Spleen (tissue), 11 donors: Measurements from ENCODE around the gene DOCK9. TPM values are rescaled to one million over a fixed set of nuclear protein-coding genes. Genes with fewer than 3 reads are reported as not detected.

Experiments
- DNase-seq: peaks from one replicate; pipeline ENCODE4 v3.0.0-alpha.2; 2020
- H3K27ac ChIP-seq, 8 donors: fragments of 200-600 bp; sonication (generic) in 7 of 8; 1 replicate in 4 of 8; 2 replicates in 4 of 8; pipeline versions ENCODE4 v1.5.0 to v1.8.0; 2016 to 2021; ENCODE audit warnings: inconsistent platforms in 4 of 8, mild to moderate bottlenecking in 4 of 8, moderate library complexity in 1 of 8
- H3K27me3 ChIP-seq, 7 donors: fragments of 200-600 bp; sonication (generic) in 6 of 7; replicated peaks in 1 of 7; 1 replicate in 4 of 7; 2 replicates in 3 of 7; pipeline versions ENCODE4 v1.5.0 to v1.8.0; 2016 to 2021; ENCODE audit warnings: inconsistent platforms in 3 of 7, mild to moderate bottlenecking in 1 of 7
- H3K36me3 ChIP-seq, 6 donors: fragments of 200-600 bp; sonication (generic) in 5 of 6; 1 replicate in 4 of 6; 2 replicates in 2 of 6; pipeline versions ENCODE4 v1.5.0 to v1.8.0; 2016 to 2021; ENCODE audit warnings: inconsistent platforms in 2 of 6
- H3K4me1 ChIP-seq, 6 donors: fragments of 200-600 bp; sonication (generic) in 5 of 6; 1 replicate in 3 of 6; 2 replicates in 3 of 6; pipeline versions ENCODE4 v1.5.0 to v1.8.0; 2016 to 2021; ENCODE audit warnings: inconsistent platforms in 3 of 6
- H3K4me3 ChIP-seq, 8 donors: fragments of 200-600 bp; sonication (generic) in 7 of 8; 1 replicate in 4 of 8; 2 replicates in 4 of 8; pipeline versions ENCODE4 v1.5.0 to v1.8.0; 2016 to 2021; ENCODE audit warnings: inconsistent platforms in 4 of 8, mild to moderate bottlenecking in 4 of 8, moderate library complexity in 2 of 8
- H3K9me3 ChIP-seq, 8 donors: fragments of 200-600 bp; sonication (generic) in 7 of 8; 1 replicate in 4 of 8; 2 replicates in 4 of 8; pipeline versions ENCODE4 v1.5.0 to v1.8.0; 2016 to 2021; ENCODE audit warnings: inconsistent platforms in 4 of 8
- POLR2A ChIP-seq, 3 donors: fragments of 450-650 bp; IDR thresholded peaks; one replicate each; pipeline ENCODE4 v1.5.1; 2017; ENCODE audit warnings: antibody characterized with exemption in 3 of 3, mild to moderate bottlenecking in 1 of 3
- POLR2AphosphoS5 ChIP-seq, 3 donors: sonication (generic); formaldehyde crosslinking; IDR thresholded peaks; one replicate each; pipeline ENCODE4 v1.5.1; 2017; ENCODE audit warnings: antibody characterized with exemption in 3 of 3
- WGBS, 5 donors: extraction: QIAGEN DNeasy Blood & Tissue Kit in 3 of 5; methylation state at CpG; one replicate each; pipeline versions ENCODE4 v1.1.5 to v1.1.7; 2013 to 2018; 5-methylcytosine and 5-hydroxymethylcytosine counted together
- intact Hi-C: fragments of 100-400 bp; cut with DNase I; formaldehyde crosslinking; loops from one replicate; pipeline ENCODE4 v1.15.0; 2023; ENCODE audit warnings: low total_unique reads
- polyA plus RNA-seq, 3 donors: library from polyadenylated mRNA; stranded (reverse); fragments of 200-250 nt; gene quantifications; one replicate each; pipeline ENCODE4 v1.2.1, GENCODE V29; 2013
- total RNA-seq, 7 donors: library from RNA; depleted of rRNA in 3 of 7; stranded (reverse); fragments of >200 nt in 3 of 7; fragmentation: NEBNext Ultra II Directional in 4 of 7; extraction: Animal tissue kit (Norgen Biotek cat#: 25700) in 4 of 7; gene quantifications; one replicate each; pipeline versions ENCODE4 v1.1.0 to v1.2.1, GENCODE V29; 2016 to 2021
- TF ChIP-seq, protein P1 (sequence below), 11 experiments: fragments of 200-600 bp in 7 of 11; fragments of 450-650 bp in 4 of 11; sonication (generic) in 4 of 11; IDR thresholded peaks in 8 of 11; conservative IDR thresholded peaks in 3 of 11; 1 replicate in 7 of 11; 2 replicates in 4 of 11; pipeline versions ENCODE4 v1.4.0 to v1.8.0; 2016 to 2021; ENCODE audit warnings: antibody characterized with exemption in 11 of 11, inconsistent platforms in 4 of 11, mild to moderate bottlenecking in 1 of 11
- donor health status: healthy with polysubstance abuse.
- donor health status: DM: no; HTN: no; CAD: no; lungs with moderate emphysema.
- donor health status: DM: no; HTN: no; CAD: no.
- donor health status: Bipolar disorder and iron deficiency.
- donor health status: healthy.
- donor health status: DM: no; HTN: no; CAD: no.
- donor health status: DM: yes; HTN: yes; CAD: no.

DOCK9 gene
- total and polyA plus RNA-seq, 10 donors = 6.9 to 53.3 (median 47.6) TPM

DNA sequence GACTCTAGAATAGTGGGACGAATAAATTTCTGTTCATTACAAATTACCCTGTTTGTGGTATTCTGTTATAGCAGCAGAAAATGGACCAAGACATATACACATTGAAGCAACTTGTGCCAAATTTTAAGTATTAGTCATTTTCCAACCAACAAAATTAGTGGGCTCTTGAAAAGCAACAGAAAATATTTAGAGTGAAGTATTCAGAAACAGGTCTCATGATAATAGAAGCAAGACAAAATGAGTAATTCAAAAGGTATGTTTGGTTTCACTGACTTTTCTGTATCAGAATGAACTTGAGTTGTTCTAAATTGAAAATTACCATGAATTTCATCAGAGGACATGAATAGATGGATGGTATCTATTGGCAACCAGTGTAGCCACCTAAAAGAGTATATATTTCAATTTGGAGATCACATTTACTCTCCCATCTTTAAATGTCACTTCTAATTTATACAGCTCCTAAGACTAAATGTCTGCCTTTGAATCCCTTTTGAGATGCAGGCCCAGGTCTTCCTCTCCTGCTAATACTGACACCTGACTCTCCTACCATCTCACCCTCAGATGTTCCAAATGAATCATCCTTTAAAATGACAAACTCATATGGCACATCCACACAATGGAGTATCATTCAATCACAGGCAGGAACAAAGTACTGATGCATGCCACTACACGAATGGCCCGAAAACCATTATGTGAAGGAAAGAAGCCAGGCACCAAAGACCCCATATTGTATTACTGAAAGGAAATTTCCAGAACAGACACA, 40.7 kb upstream of the DOCK9 start:
- no peaks in the 10 kb centered on the region for H3K36me3 ChIP-seq
- TF ChIP-seq, protein P1, sequence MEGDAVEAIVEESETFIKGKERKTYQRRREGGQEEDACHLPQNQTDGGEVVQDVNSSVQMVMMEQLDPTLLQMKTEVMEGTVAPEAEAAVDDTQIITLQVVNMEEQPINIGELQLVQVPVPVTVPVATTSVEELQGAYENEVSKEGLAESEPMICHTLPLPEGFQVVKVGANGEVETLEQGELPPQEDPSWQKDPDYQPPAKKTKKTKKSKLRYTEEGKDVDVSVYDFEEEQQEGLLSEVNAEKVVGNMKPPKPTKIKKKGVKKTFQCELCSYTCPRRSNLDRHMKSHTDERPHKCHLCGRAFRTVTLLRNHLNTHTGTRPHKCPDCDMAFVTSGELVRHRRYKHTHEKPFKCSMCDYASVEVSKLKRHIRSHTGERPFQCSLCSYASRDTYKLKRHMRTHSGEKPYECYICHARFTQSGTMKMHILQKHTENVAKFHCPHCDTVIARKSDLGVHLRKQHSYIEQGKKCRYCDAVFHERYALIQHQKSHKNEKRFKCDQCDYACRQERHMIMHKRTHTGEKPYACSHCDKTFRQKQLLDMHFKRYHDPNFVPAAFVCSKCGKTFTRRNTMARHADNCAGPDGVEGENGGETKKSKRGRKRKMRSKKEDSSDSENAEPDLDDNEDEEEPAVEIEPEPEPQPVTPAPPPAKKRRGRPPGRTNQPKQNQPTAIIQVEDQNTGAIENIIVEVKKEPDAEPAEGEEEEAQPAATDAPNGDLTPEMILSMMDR (IDR thresholded peaks at IDR 0.05 in 8 of 11, conservative IDR thresholded peaks at IDR 0.05 in 3 of 11) = no peak
- TF ChIP-seq POLR2AphosphoS5 (IDR thresholded peaks at IDR 0.05) = no peak
- no peak for TF ChIP-seq POLR2A (IDR thresholded peaks at IDR 0.05)
- H3K4me3 ChIP-seq = no peak overlapping the region
- H3K9me3 ChIP-seq = no peaks in the 10 kb centered on the region
- no peak for DNase-seq
- no peaks in the 10 kb centered on the region for H3K27me3 ChIP-seq
- WGBS, 5 donors = 89 to 97% (median 91%) methylated on average over 3 of the region's 3 CpGs
- peaks cover 0 to 26% (median 3%) of the 10 kb centered on the region in 6 donors for H3K4me1 ChIP-seq
- intact Hi-C loops = no loop called here
- H3K27ac ChIP-seq = no peak overlapping the region

DNA sequence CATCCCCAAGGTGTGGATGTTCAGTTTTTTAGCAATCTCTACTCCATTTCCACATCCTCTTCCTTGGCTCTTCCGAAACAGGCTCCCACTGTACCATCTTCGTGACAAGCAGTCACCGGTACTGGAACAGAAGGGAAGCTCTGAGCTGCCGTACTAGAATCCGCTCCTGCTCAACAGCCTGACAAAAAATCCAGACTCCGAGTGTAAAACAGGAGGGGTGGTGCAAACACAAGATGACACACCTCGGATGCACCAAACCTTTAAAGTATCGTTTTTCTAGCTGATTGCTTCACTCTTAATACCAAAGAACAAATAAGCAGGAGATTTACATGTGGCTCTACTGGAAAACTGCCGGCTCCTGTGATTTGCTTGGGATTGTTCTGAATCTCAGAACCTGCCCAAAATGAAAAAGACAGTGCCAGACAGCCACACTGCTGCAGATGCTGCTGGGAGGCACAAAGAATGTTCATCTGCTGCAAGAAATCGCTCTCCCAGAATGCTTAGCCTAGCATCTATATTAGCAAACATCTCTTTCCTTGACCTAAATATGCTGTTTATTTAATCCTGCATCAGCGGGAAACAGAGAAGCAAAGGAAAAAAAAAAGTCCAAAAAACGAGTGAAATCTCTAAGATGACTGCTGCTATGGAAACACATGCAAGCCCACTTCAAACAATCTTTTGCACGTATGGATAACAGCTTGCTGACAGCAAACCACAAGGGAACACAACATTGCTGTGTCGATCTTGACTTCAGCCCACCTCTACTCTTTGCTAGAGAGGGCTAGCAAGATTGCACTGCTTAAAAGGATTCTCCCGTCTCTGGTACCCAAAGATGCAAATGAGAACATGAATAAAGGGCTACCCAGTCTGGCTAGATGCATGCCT, 38.0 kb upstream of the DOCK9 start:
- Histone ChIP-seq H3K36me3 (no peaks in the 10 kb centered on the region), H3K4me3 (no peak overlapping the region), H3K9me3 (no peaks in the 10 kb centered on the region), H3K4me1 (peaks cover 0 to 26% (median 3%) of the 10 kb centered on the region in 6 donors), H3K27me3 (no peaks in the 10 kb centered on the region), H3K27ac (no peak overlapping the region)
- intact Hi-C loops = no loop called here
- TF ChIP-seq POLR2AphosphoS5 (IDR thresholded peaks at IDR 0.05) (no peak), POLR2A (IDR thresholded peaks at IDR 0.05) (no peak)
- TF ChIP-seq, protein P1 (IDR thresholded peaks at IDR 0.05 in 8 of 11, conservative IDR thresholded peaks at IDR 0.05 in 3 of 11) = no peak
- WGBS, 5 donors = 77 to 85% (median 80%) methylated on average over 15 of the region's 15 CpGs
- DNase-seq = no peak

DNA sequence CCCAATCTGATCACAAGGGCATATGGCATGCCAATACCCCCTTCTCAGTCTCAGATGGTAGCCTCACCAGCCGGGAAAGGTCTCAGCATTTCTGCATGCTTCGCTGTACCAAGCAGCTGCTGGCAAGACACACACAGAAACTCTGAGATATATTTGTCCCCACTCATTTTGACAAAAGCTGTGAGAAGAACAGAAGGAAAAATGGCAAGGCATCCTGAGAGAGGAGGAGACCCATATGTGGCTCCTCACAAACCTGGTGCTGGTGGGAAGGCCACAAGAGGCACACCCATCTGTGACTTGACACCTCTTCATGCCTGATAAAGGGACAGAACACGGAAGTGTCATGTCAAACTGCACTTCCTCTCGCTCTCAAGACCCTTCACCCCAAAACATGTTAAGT, 36.7 kb upstream of the DOCK9 start:
- intact Hi-C loops = no loop called here
- no peak overlapping the region for H3K4me3 ChIP-seq
- H3K4me1 ChIP-seq = peaks cover 0 to 26% (median 3%) of the 10 kb centered on the region in 6 donors
- DNase-seq = no peak
- WGBS, 5 donors = 77 to 86% (median 80%) methylated on average over 4 of the region's 4 CpGs
- no peak overlapping the region for H3K27ac ChIP-seq
- H3K9me3 ChIP-seq = no peaks in the 10 kb centered on the region
- H3K36me3 ChIP-seq = no peaks in the 10 kb centered on the region
- H3K27me3 ChIP-seq = no peaks in the 10 kb centered on the region
- TF ChIP-seq POLR2AphosphoS5 (IDR thresholded peaks at IDR 0.05) (no peak), POLR2A (IDR thresholded peaks at IDR 0.05) (no peak)
- TF ChIP-seq, protein P1 (IDR thresholded peaks at IDR 0.05 in 8 of 11, conservative IDR thresholded peaks at IDR 0.05 in 3 of 11) = no peak

DNA sequence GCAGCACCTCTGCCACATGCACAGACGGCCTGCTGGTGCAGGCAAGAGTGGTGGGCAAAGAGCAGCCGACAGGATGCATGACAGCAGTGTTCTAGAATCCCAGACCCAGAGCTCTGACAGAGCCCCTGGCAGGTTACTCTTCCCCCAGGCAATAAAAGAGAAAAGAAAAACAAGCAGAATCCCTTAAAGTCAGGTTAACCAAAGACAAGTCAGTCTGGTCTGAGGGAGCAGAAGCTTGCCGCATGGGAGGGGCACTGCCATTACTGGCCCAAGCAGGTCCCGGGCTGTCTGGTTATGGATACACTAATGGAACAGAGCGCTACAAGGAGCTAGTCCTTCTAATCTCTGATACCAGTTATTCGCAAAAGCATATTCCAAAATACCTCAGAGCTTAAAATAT, 36.1 kb upstream of the DOCK9 start:
- WGBS, 5 donors = 87 to 96% (median 93%) methylated on average over 6 of the region's 6 CpGs
- no peak for DNase-seq
- H3K27ac ChIP-seq = no peak overlapping the region
- no peak overlapping the region for H3K4me3 ChIP-seq
- no peaks in the 10 kb centered on the region for H3K27me3 ChIP-seq
- peaks cover 0 to 27% (median 3%) of the 10 kb centered on the region in 6 donors for H3K4me1 ChIP-seq
- no peak for TF ChIP-seq POLR2AphosphoS5 (IDR thresholded peaks at IDR 0.05)
- no peak for TF ChIP-seq POLR2A (IDR thresholded peaks at IDR 0.05)
- TF ChIP-seq, protein P1 (IDR thresholded peaks at IDR 0.05 in 8 of 11, conservative IDR thresholded peaks at IDR 0.05 in 3 of 11) = no peak
- intact Hi-C loops = no loop called here
- no peaks in the 10 kb centered on the region for H3K9me3 ChIP-seq
- H3K36me3 ChIP-seq = no peaks in the 10 kb centered on the region
